PFSK-1 (cell line): ENCODE measurements around the gene ATRIP.

ENCODE experiments used
- POLR2AphosphoS5 ChIP-seq: IDR thresholded peaks from 2 replicates; pipeline ENCODE4 v1.6.1; 2012; ENCODE audit warnings: low read depth, mild to moderate bottlenecking, control low read depth, low read length, moderate library complexity
- REST ChIP-seq, 2 experiments: IDR thresholded peaks; 2 replicates each; pipeline versions ENCODE4 v1.6.1 to v1.8.0; 2011 to 2012; ENCODE audit warnings: low read depth in 2 of 2, low read length in 2 of 2, control low read depth in 1 of 2, inconsistent platforms in 1 of 2, mild to moderate bottlenecking in 1 of 2, moderate library complexity in 1 of 2; ENCODE audit not compliant: insufficient read depth in 1 of 2
- SIN3A ChIP-seq: IDR thresholded peaks from 2 replicates; pipeline ENCODE4 v1.6.1; 2012; ENCODE audit warnings: mild to moderate bottlenecking, low read length, moderate library complexity, borderline replicate concordance; ENCODE audit not compliant: insufficient read depth
- TAF1 ChIP-seq: IDR thresholded peaks from 2 replicates; pipeline ENCODE4 v1.6.1; 2012; ENCODE audit warnings: low read length, control low read depth, borderline replicate concordance; ENCODE audit not compliant: insufficient read depth

DNA sequence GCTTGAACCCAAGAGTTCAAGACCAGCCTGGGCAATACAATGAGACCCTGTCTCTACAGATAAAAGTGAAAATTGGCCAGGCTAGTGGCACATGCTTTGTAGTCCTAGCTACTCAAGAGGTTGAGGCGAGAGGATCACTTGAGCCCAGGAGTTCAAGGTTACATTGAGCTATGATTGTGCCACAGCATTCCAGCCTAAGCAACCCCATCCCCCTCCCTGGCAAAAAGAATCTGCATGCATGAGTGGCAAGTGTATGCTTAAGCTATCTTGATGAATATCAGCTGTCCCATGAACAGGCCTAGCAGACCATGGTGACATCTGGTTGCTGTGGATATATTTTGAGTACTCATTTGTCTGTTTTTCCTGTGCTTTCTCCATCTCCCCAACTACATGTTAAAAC is 4.7 kb downstream of the ATRIP start:
- TF ChIP-seq TAF1, result no peak
- TF ChIP-seq SIN3A, result no peak
- no peak for TF ChIP-seq REST (IDR thresholded peaks at IDR 0.05; ENCODE audit: insufficient read depth in 1 of 2, low read depth in 2 of 2, low read length in 2 of 2)
- no peak for TF ChIP-seq POLR2AphosphoS5
